Hindlimb muscle (tissue), 1 donor: Measurements from ENCODE around the gene BAHCC1. TPM values are rescaled to one million over a fixed set of nuclear protein-coding genes. Genes with fewer than 3 reads are reported as not detected.

ENCODE experiments used
- DNase-seq: peaks from one replicate; pipeline ENCODE4 v3.0.0-alpha.2; 2013
- polyA plus RNA-seq: library from polyadenylated mRNA; unstranded; fragments of 120-200 nt; gene quantifications from one replicate; pipeline ENCODE4 v1.2.1, GENCODE V29; 2013; ENCODE audit not compliant: insufficient read length

The BAHCC1 gene
- polyA plus RNA-seq, 1 donor: 17.9 TPM

DNA sequence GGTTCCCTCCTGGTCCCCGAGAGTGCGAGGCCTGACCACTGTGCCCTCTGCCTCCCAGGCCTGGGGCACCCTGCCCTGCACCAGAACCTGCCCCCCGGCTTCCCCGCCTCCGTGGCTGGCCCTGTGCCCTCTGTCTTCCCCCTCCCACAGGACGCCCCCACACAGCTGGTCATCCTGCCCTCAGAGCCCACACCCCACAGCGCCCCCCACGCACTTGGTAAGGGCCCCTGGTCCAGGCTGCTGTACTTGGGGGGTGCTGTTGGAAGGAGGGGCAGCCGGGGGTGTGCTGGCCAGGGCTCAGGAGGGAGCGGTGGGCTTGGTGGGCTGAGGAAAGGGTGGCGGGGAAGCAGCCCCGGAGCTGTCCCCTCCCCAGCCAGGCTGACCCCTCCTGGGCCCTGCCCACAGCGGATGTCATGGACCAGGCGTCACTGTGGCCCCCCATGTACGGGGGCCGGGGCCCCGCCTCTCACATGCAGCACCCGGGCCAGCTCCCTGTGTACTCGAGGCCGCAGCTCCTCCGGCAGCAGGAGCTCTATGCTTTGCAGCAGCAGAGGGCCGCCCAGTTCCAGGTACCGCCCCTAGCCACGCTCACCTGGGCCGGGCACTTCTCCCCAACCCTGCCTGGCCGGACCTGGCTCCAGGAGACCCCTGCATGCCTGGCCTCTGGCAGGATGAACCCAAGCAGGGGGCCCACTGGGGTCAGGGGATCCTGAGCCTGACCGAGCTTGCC, 49.5 kb downstream of the BAHCC1 start:
- DNase-seq: no peak

GRCh38 chr17:81445642-81446503, 50.6 kb downstream of the BAHCC1 start:
- no peak for DNase-seq

DNA sequence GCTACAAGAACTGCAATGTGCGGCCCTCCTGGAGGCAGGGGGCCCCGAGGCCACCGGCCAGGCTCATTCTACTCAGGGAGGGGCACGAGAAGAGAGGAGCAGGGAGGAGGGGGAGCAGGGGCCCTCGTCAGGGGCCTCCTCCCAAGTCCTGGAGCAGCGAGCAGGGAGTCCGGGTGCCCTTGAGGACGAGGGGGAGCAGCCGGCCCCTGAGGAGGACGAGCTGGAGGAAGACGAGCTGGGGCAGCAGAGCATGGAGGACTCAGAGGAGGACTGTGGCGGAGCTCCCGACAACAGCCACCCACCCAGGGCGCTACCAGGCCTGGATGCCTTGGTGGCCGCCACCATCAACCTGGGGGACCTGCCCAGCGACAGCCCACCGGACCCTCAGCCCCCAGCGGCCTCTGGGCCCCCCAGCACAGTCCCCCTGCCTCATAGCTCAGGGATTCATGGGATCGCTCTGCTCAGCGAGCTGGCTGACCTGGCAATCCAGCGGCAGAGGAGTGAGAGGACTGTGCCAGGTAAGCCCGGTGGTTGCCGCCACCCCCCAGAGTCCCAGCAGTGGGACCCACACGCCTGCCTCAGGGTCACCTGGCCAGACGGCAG, 52.2 kb downstream of the BAHCC1 start:
- DNase-seq: no peak

GRCh38 chr17:81448442-81448841, 53.2 kb downstream of the BAHCC1 start:
- no peak for DNase-seq

DNA sequence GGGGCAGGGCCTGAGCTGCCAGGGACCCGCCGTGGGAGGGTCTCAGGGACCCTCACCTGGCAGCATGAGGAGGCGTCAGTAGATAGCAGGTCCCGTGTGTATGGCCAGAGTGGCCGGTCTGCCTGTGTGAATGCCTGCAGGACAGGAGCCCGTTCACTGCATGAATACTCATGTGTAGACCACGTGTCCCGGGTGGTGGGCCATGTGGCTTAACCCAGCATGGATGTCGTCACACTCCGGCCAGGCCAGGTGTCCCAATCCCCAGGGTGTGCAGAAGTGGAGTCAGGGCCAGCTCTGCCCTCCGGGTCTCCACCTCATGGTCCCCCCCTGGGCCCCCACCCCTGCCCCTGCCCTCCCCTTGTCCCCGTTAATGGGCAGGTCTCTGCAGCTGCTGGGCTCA, 53.7 kb downstream of the BAHCC1 start:
- DNase-seq: no peak

GRCh38 chr17:81449351-81449750, 54.1 kb downstream of the BAHCC1 start:
- DNase-seq: no peak

GRCh38 chr17:81451823-81452222, 56.6 kb downstream of the BAHCC1 start:
- DNase-seq: no peak

- DNase-seq: no peak
These were observed 57.3 kb downstream of the BAHCC1 start for GRCh38 chr17:81452551-81452950.

- DNase-seq: no peak
These were observed 57.8 kb downstream of the BAHCC1 start for GRCh38 chr17:81453076-81453475.

GRCh38 chr17:81453712-81454111, 58.5 kb downstream of the BAHCC1 start:
- DNase-seq: no peak

GRCh38 chr17:81454473-81454872, 59.2 kb downstream of the BAHCC1 start:
- DNase-seq: no peak

- DNase-seq: no peak
These were observed 60.1 kb downstream of the BAHCC1 start for GRCh38 chr17:81455387-81455786.

DNA sequence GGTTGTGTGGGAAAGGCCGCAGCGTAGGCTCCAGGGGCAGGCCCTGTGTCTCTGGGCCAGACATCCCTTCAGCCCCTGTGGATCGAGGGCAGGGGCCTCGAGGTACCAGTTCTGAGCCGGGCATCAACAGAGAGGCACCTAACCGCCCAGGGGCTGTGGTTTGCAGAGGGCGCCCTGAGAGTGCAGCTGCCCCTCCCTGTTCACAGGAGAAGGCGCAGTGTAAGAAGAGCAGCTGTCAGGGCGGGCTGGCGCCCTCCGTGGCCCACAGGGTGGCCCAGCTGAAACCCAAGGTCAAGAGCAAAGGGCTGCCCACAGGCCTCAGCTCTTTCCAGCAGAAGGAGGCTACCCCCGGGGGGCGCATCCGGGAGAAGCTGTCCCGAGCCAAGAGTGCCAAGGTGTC, 60.8 kb downstream of the BAHCC1 start:
- no peak for DNase-seq

DNA sequence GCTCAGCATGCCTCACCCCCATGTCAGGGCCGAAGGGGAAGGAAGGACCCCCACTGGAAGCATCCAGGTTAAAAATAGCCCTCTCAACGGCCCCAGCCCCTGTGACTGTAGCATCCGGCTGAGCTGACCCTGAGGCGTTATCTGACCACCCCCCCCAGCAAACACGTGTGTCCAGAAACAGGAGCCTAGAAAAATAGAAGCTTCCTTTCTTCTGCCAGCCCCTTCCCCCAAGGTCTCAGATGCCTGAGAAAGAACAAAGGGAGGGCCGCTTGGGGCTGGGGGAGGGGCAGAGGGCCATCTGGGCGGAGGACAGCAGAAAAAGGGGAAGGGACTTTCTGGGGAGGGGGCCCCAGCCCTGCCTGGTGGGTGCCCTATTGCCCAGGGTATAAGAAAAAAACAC, 61.5 kb downstream of the BAHCC1 start:
- no peak for DNase-seq

DNA sequence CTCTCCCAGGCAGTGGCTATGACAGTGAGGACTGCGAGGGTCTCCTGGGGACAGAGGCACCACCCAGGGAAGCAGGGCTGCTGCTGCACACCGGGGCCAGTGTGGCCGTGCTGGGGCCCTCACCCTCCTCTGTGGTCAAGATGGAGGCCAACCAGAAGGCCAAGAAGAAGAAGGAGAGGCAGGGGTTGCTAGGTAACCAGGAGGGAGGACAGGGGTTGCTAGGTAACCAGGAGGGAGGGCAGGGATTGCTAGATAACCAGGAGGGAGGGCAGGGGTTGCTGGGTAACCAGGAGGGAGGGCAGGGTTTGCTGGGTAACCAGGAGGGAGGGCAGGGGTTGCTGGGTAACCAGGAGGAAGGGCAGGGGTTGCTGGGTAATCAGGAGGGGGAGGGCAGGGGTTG, 62.1 kb downstream of the BAHCC1 start:
- DNase-seq: no peak

GRCh38 chr17:81457917-81458555, 62.8 kb downstream of the BAHCC1 start:
- no peak for DNase-seq

DNA sequence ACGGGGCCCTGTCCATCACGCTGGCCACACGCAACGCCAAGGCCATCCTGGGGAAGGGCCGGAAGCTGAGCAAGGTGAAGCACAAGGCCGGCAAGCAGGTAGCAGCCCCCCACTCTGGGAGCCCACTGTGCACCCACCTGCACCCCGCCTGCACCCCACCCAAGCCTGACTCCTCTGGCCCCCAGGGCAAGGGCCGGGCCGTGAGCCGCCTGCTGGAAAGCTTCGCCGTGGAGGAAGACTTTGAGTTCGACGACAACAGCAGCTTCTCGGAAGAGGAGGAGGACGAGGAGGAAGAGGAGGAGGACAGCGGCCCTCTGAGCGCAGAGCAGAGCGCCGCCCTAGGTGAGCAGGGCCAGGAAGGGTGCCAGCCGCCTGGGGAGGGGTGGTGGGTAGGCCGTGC, 63.4 kb downstream of the BAHCC1 start:
- no peak for DNase-seq

DNA sequence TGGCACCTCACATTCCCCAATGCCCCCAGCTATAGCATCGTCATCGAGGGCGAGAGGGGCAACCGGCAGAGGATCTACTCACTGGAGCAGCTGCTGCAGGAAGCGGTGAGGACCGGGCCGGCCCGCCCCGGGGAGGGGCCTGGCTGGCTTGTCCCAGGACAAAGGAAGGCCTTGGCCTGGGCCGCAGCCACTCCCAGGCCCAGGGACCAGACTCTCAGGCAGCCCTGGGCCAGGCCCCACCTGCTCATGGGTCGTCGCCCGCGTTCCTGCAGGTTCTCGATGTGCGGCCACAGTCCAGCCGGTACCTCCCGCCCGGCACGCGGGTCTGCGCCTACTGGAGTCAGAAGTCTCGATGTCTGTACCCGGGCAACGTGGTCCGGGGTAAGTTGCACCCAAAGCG, 64.0 kb downstream of the BAHCC1 start:
- no peak for DNase-seq

DNA sequence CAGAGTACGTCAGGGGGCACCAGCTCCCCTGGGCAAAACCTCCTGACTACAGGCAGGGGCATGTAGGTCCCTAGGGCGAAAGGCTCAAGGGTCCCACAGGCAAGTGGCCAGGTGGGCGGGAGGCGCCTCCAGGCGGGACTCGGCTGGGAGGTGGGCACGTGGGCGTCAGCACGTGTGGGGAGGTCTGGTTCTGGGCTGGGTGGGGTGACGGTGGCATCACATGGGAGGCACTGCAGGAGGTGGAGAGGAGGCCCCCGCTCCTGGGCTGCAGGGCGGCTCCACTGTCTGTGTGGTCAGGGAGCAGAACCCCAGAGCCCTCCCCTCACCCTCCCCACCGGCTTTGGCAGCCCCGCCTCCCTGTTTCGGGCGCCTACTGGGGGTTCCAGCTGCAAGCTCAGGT, 64.6 kb downstream of the BAHCC1 start:
- no peak for DNase-seq

DNA sequence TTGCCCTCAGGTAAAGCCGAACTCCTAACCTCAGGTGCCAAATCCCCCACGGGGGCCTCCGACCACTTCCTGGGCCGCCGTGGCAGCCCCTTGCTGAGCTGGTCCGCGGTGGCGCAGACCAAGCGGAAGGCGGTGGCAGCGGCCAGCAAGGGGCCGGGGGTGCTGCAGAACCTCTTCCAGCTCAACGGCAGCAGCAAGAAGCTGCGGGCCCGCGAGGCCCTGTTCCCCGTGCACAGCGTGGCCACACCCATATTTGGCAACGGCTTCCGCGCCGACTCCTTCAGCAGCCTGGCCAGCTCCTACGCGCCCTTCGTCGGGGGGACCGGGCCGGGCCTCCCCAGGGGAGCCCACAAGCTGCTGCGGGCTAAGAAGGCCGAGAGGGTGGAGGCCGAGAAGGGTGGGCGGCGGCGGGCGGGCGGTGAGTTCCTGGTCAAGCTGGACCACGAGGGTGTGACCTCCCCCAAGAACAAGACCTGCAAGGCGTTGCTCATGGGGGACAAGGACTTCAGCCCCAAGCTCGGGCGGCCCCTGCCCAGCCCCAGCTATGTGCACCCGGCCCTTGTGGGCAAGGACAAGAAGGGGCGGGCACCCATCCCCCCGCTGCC, 65.7 kb downstream of the BAHCC1 start:
- no peak for DNase-seq

DNA sequence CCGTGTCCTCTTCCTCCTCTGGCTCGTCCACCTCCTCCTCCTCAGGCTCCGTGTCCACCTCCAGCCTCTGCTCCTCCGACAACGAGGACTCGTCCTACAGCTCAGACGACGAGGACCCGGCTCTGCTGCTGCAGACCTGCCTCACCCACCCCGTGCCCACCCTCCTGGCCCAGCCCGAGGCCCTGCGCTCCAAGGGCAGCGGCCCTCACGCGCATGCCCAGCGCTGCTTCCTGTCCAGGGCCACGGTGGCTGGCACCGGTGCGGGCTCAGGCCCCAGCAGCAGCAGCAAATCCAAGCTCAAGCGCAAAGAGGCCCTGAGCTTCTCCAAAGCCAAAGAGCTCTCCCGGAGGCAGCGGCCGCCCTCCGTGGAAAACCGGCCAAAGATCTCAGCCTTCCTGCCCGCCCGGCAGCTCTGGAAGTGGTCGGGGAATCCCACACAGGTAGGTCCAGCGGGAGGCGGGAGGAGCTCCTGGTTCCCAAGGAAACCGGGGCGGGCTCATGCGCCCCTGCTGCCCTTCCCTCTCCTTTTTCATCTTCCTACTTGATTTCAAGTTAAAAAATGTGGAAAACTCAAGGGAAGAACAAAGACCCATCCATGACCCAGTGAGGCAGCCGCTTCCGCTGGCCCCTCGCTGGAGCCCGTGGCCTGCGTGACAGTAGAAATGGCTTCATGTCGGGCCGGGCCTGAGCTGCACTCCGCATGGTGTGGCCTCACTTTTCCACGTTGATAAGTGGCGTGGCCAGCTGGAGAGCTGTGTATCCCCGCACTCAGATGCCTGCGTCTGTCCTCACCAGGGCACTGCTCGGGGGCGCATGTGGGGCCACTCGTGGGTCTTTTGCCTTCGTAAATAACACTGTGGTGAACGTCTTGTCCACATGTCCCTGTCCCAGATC, 66.6 kb downstream of the BAHCC1 start:
- no peak for DNase-seq
